Endothelial cell of umbilical vein (primary cell): ENCODE measurements around the gene HSPB2. TPM values are rescaled to one million over a fixed set of nuclear protein-coding genes. Genes with fewer than 3 reads are reported as not detected.

Experiments used
- BruUV-seq: library from RNA; stranded (reverse); fragments of 400-500 nt; replicated peaks from 2 replicates; lab custom pipeline; 2021; lab: Mats Ljungman, UMichigan
- CTCF ChIA-PET: fragments of 300-600, 350-600 bp; sonication (Branson Sonifier 250); formaldehyde crosslinking; loops from one replicate; lab custom pipeline; 2021; ENCODE audit warnings: antibody characterized with exemption, inconsistent platforms; lab: Charles Lee
- POLR2A ChIA-PET: fragments of 300-600, 350-600 bp; sonication (Branson Sonifier 250); formaldehyde crosslinking; loops from one replicate; lab custom pipeline; 2021; ENCODE audit warnings: antibody characterized with exemption, inconsistent platforms; lab: Charles Lee
- DNase-seq: peaks from one replicate; pipeline ENCODE4 v3.0.0-alpha.2; 2011; ENCODE audit warnings: low read depth, low spot score
- FAIRE-seq: peaks from 2 replicates; lab custom pipeline; 2011; peaks lifted over from hg19 to GRCh38; lab: Jason Lieb, UNC
- H2AFZ ChIP-seq: 2 replicates; pipeline ENCODE4 v1.6.0; 2012; ENCODE audit warnings: low read depth, low read length, control low read depth, inconsistent platforms
- H3K27ac ChIP-seq: 2 replicates; pipeline ENCODE4 v1.5.1; 2011; ENCODE audit warnings: low read depth, mild to moderate bottlenecking, control low read depth, low read length, moderate library complexity; ENCODE audit not compliant: insufficient read depth
- H3K27me3 ChIP-seq, 2 experiments: 2 replicates each; pipeline versions ENCODE4 v1.6.0 to v1.6.1; 2011; ENCODE audit warnings: low read length in 2 of 2, mixed read lengths in 1 of 2; ENCODE audit not compliant: control insufficient read depth in 2 of 2, insufficient read depth in 2 of 2
- H3K36me3 ChIP-seq, 2 experiments: 2 replicates in 1 of 2; 3 replicates in 1 of 2; pipeline ENCODE4 v1.5.1; 2011; ENCODE audit warnings: low read length in 2 of 2, mild to moderate bottlenecking in 1 of 2, moderate library complexity in 1 of 2; ENCODE audit not compliant: control insufficient read depth in 2 of 2, insufficient read depth in 2 of 2; ENCODE audit errors: extremely low read depth in 1 of 2
- H3K4me1 ChIP-seq: 3 replicates; pipeline ENCODE4 v1.5.1; 2011; ENCODE audit warnings: mild to moderate bottlenecking, low read length; ENCODE audit not compliant: control insufficient read depth, insufficient read depth; ENCODE audit errors: extremely low read depth
- H3K4me2 ChIP-seq: 2 replicates; pipeline ENCODE4 v1.6.1; 2011; ENCODE audit warnings: low read length, control low read depth, mixed read lengths; ENCODE audit not compliant: insufficient read depth
- H3K4me3 ChIP-seq, 3 experiments: fragments of 200-600 bp in 1 of 3; sonication (generic), shearing (Covaris generic) in 1 of 3; replicated peaks in 1 of 3; 2 replicates each; pipeline ENCODE4 v1.5.1; 2011 to 2016; ENCODE audit warnings: control low read depth in 3 of 3, low read length in 3 of 3, mild to moderate bottlenecking in 2 of 3, inconsistent platforms in 1 of 3, low read depth in 1 of 3, moderate library complexity in 1 of 3; ENCODE audit not compliant: insufficient read depth in 1 of 3
- H3K79me2 ChIP-seq: 2 replicates; pipeline ENCODE4 v1.6.0; 2012; ENCODE audit warnings: low read length, inconsistent platforms; ENCODE audit not compliant: control insufficient read depth, insufficient read depth
- H3K9ac ChIP-seq: replicated peaks from 2 replicates; pipeline ENCODE3; 2011; ENCODE audit warnings: low read length, control low read depth; ENCODE audit not compliant: insufficient read depth; ENCODE audit errors: extremely low read depth
- H3K9me1 ChIP-seq: replicated peaks from 3 replicates; pipeline ENCODE4 v1.6.0; 2011; ENCODE audit warnings: mild to moderate bottlenecking, low read length; ENCODE audit not compliant: control insufficient read depth, insufficient read depth; ENCODE audit errors: extremely low read depth
- H3K9me3 ChIP-seq: replicated peaks from 2 replicates; pipeline ENCODE4 v1.5.1; 2012; ENCODE audit warnings: low read length, inconsistent platforms; ENCODE audit not compliant: control insufficient read depth, insufficient read depth
- H4K20me1 ChIP-seq: replicated peaks from 2 replicates; pipeline ENCODE3; 2011; ENCODE audit warnings: mild to moderate bottlenecking, low read length; ENCODE audit not compliant: control insufficient read depth, insufficient read depth; ENCODE audit errors: extremely low read depth
- EZH2 ChIP-seq: IDR thresholded peaks from 2 replicates; pipeline ENCODE4 v1.6.1; 2012; ENCODE audit warnings: borderline replicate concordance, low read depth, mild to moderate bottlenecking, moderate library complexity, low read length, inconsistent platforms; ENCODE audit not compliant: severe bottlenecking
- FOS ChIP-seq: IDR thresholded peaks from 2 replicates; pipeline ENCODE4 v1.6.1; 2011; ENCODE audit warnings: mild to moderate bottlenecking, low read length, moderate library complexity, borderline replicate concordance; ENCODE audit not compliant: insufficient read depth
- GATA2 ChIP-seq: IDR thresholded peaks from 2 replicates; pipeline ENCODE4 v1.7.0; 2011; ENCODE audit warnings: low read depth, mild to moderate bottlenecking, moderate library complexity, mixed read lengths, low read length; ENCODE audit not compliant: insufficient read length, insufficient read depth
- JUN ChIP-seq: IDR thresholded peaks from 2 replicates; pipeline ENCODE4 v1.6.1; 2011; ENCODE audit warnings: borderline replicate concordance, low read depth; ENCODE audit not compliant: insufficient read length, insufficient read depth
- MYC ChIP-seq: IDR thresholded peaks from one replicate; pipeline ENCODE4 v1.6.1; 2011; ENCODE audit warnings: mild to moderate bottlenecking, low read depth, low read length
- POLR2A ChIP-seq: IDR thresholded peaks from 2 replicates; pipeline ENCODE4 v1.6.1; 2012; ENCODE audit warnings: low read depth, mild to moderate bottlenecking, control low read depth, low read length
- POLR2AphosphoS5 ChIP-seq: IDR thresholded peaks from 2 replicates; pipeline ENCODE4 v1.6.1; 2012; ENCODE audit warnings: low read depth, mild to moderate bottlenecking, control low read depth, low read length, moderate library complexity; ENCODE audit not compliant: insufficient read depth
- dilution Hi-C: fragments of 300-500 bp; cut with MboI; formaldehyde crosslinking; loops from one replicate; pipeline ENCODE4 v1.15.0; 2019; ENCODE audit warnings: low sequenced_read_pairs; ENCODE audit not compliant: extremely low pct_ligation_motif_present
- intact Hi-C: fragments of 100-400 bp; cut with micrococcal nuclease; formaldehyde crosslinking; loops from one replicate; pipeline ENCODE4 v1.10.0; 2022
- polyA plus RNA-seq, 4 experiments: library from polyadenylated mRNA; depleted of rRNA in 3 of 4; stranded (reverse) in 3 of 4; unstranded in 1 of 4; fragments of >200 nt; gene quantifications; 2 replicates each; pipeline versions ENCODE4 v1.2.1 to v1.2.3, GENCODE V29; 2011 to 2012; ENCODE audit warnings: missing spikeins in 1 of 4
- total RNA-seq: library from RNA; stranded (reverse); gene quantifications from 2 replicates; pipeline ENCODE4 v1.2.3, GENCODE V29; 2021
- TF ChIP-seq, protein P1 (sequence below): IDR thresholded peaks from 2 replicates; pipeline ENCODE4 v1.6.1; 2011; ENCODE audit not compliant: insufficient read depth, insufficient read length
- TF ChIP-seq, protein P2 (sequence below), 2 donors: IDR thresholded peaks; 1 replicate in 1 of 2; 2 replicates in 1 of 2; pipeline ENCODE4 v1.5.1; 2011; ENCODE audit warnings: low read length in 2 of 2, mild to moderate bottlenecking in 2 of 2, moderate library complexity in 2 of 2, control low read depth in 1 of 2, inconsistent platforms in 1 of 2, low read depth in 1 of 2; ENCODE audit not compliant: insufficient read depth in 1 of 2; ENCODE audit errors: extremely low read depth in 1 of 2

The HSPB2 gene
- total and polyA plus RNA-seq, 2 donors (not counting 3 experiments of a cell fraction or from before 2014, with no cell fraction given), result not detected

DNA sequence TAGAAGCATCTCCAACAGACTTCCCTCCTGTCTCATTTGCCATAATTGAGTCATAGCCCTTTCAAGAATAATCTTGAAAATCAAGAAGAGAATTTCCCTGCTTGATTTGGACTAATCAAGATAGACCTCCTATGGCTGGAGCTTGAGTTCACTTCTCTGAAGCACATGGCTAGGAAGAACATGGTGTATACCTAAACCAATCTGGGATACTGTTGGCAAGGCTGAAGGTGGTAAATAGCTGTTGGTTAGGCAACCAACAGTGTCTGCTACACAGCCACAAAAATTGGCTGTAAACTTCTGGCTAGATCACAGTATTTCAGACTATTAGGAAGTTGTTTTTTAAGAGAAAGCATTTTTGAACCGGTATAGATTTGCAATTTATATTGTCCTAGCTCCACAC lies 5.9 kb upstream of the HSPB2 start:
- H3K79me2 ChIP-seq, result no peaks in the 10 kb centered on the region
- no peaks in the 10 kb centered on the region for H4K20me1 ChIP-seq
- no peak overlapping the region for H3K9ac ChIP-seq
- intact Hi-C loops, result no loop called here
- H3K9me1 ChIP-seq, result no peaks in the 10 kb centered on the region
- no peak overlapping the region for H2AFZ ChIP-seq
- no peak overlapping the region for H3K27ac ChIP-seq
- H3K4me3 ChIP-seq, result no peak overlapping the region
- no peaks in the 10 kb centered on the region for H3K36me3 ChIP-seq
- no peaks in the 10 kb centered on the region for H3K4me1 ChIP-seq
- BruUV-seq, result no TSS peak
- DNase-seq (no peak), FAIRE-seq (no peak)
- dilution Hi-C loops, result no loop called here
- H3K27me3 ChIP-seq, result peaks cover 5 to 14% of the 10 kb centered on the region in 2 experiments
- H3K4me2 ChIP-seq, result no peak overlapping the region
- ChIA-PET POLR2A (no interaction called here), CTCF (no interaction called here)
- TF ChIP-seq JUN, result no peak
- TF ChIP-seq, protein P1, sequence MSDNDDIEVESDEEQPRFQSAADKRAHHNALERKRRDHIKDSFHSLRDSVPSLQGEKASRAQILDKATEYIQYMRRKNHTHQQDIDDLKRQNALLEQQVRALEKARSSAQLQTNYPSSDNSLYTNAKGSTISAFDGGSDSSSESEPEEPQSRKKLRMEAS, result no peak
- TF ChIP-seq POLR2A, result no peak
- TF ChIP-seq EZH2, result no peak
- no peak for TF ChIP-seq MYC
- no peak for TF ChIP-seq POLR2AphosphoS5
- TF ChIP-seq GATA2, result no peak
- TF ChIP-seq, protein P2, sequence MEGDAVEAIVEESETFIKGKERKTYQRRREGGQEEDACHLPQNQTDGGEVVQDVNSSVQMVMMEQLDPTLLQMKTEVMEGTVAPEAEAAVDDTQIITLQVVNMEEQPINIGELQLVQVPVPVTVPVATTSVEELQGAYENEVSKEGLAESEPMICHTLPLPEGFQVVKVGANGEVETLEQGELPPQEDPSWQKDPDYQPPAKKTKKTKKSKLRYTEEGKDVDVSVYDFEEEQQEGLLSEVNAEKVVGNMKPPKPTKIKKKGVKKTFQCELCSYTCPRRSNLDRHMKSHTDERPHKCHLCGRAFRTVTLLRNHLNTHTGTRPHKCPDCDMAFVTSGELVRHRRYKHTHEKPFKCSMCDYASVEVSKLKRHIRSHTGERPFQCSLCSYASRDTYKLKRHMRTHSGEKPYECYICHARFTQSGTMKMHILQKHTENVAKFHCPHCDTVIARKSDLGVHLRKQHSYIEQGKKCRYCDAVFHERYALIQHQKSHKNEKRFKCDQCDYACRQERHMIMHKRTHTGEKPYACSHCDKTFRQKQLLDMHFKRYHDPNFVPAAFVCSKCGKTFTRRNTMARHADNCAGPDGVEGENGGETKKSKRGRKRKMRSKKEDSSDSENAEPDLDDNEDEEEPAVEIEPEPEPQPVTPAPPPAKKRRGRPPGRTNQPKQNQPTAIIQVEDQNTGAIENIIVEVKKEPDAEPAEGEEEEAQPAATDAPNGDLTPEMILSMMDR (IDR thresholded peaks at IDR 0.05; ENCODE audit: extremely low read depth in 1 of 2, insufficient read depth in 1 of 2, low read depth in 1 of 2, low read length in 2 of 2), result no peak
- TF ChIP-seq FOS, result no peak
- H3K9me3 ChIP-seq, result no peaks in the 10 kb centered on the region
